GM12878 (cell line): ENCODE data around the gene PAN3. TPM values are rescaled to one million over a fixed set of nuclear protein-coding genes. Genes with fewer than 3 reads are reported as not detected.

Source experiments
- ATAC-seq: fragments of 200-7000 bp; cut with Tn5 transposase; 3 replicates; pipeline ENCODE4 v1.9.1; 2020; ENCODE audit warnings: mild to moderate bottlenecking, moderate library complexity
- BruUV-seq: library from RNA; stranded (reverse); fragments of 400-500 nt; replicated peaks from 2 replicates; lab custom pipeline; 2021; lab: Mats Ljungman, UMichigan
- CTCF ChIA-PET: fragments of 300-600 bp; sonication (Branson Sonifier 250); formaldehyde crosslinking; extraction: SDS; loops from one replicate; lab custom pipeline; 2021; ENCODE audit warnings: inconsistent platforms; lab: Yijun Ruan, JAX
- POLR2A ChIA-PET: fragments of 350-600 bp; formaldehyde crosslinking; extraction: SDS; loops from one replicate; lab custom pipeline; 2021; ENCODE audit warnings: inconsistent platforms; lab: Charles Lee
- RAD21 ChIA-PET: fragments of 300-600 bp; sonication (Branson Sonifier 250); formaldehyde crosslinking; loops from one replicate; lab custom pipeline; 2023; ENCODE audit warnings: antibody characterized with exemption; ENCODE audit not compliant: unreplicated experiment; lab: Charles Lee
- SMC1A ChIA-PET: fragments of 300-600 bp; sonication (Branson Sonifier 250); formaldehyde crosslinking; loops from one replicate; lab custom pipeline; 2023; ENCODE audit not compliant: unreplicated experiment, uncharacterized antibody; lab: Charles Lee
- DNase-seq: peaks from one replicate; pipeline ENCODE4 v3.0.0-alpha.2; 2011; ENCODE audit warnings: low read depth, low spot score
- FAIRE-seq: peaks from 3 replicates; lab custom pipeline; 2011; peaks lifted over from hg19 to GRCh38; lab: Jason Lieb, UNC
- H2AFZ ChIP-seq: 2 replicates; pipeline ENCODE4 v1.6.0; 2011; ENCODE audit warnings: low read depth, low read length, control low read depth; ENCODE audit not compliant: control insufficient read depth
- H3K27ac ChIP-seq: 2 replicates; pipeline ENCODE4 v1.5.1; 2011; ENCODE audit warnings: control low read depth; ENCODE audit not compliant: control insufficient read depth, insufficient read depth
- H3K27me3 ChIP-seq, 2 experiments: replicated peaks in 1 of 2; 2 replicates each; pipeline versions ENCODE4 v1.6.0 to v1.6.1; 2011; ENCODE audit warnings: low read length in 1 of 2; ENCODE audit not compliant: control insufficient read depth in 2 of 2, insufficient read depth in 2 of 2
- H3K36me3 ChIP-seq, 2 experiments: 2 replicates each; pipeline ENCODE4 v1.5.1; 2011; ENCODE audit warnings: low read length in 1 of 2; ENCODE audit not compliant: control insufficient read depth in 2 of 2, insufficient read depth in 2 of 2
- H3K4me1 ChIP-seq: 2 replicates; pipeline ENCODE4 v1.6.1; 2011; ENCODE audit warnings: mild to moderate bottlenecking, low read length, moderate library complexity, mixed read lengths; ENCODE audit not compliant: control insufficient read depth, insufficient read depth
- H3K4me2 ChIP-seq: 2 replicates; pipeline ENCODE4 v1.6.0; 2011; ENCODE audit warnings: control low read depth; ENCODE audit not compliant: control insufficient read depth, insufficient read depth
- H3K4me3 ChIP-seq: fragments of 200-600 bp; sonication (generic); 2 replicates; pipeline ENCODE4 v1.5.1; 2016
- H3K79me2 ChIP-seq: 2 replicates; pipeline ENCODE4 v1.6.0; 2011; ENCODE audit warnings: low read length; ENCODE audit not compliant: control insufficient read depth, insufficient read depth
- H3K9ac ChIP-seq: 2 replicates; pipeline ENCODE4 v1.8.0; 2011; ENCODE audit warnings: low read length, control low read depth, mixed read lengths; ENCODE audit not compliant: control insufficient read depth, insufficient read depth
- H3K9me3 ChIP-seq: replicated peaks from 3 replicates; pipeline ENCODE4 v1.5.1; 2011; ENCODE audit warnings: mild to moderate bottlenecking, low read length; ENCODE audit not compliant: control insufficient read depth, insufficient read depth
- H4K20me1 ChIP-seq: 2 replicates; pipeline ENCODE4 v1.6.0; 2011; ENCODE audit not compliant: control insufficient read depth, insufficient read depth
- ATF3 ChIP-seq: IDR thresholded peaks from 2 replicates; pipeline ENCODE4 v1.6.1; 2011; ENCODE audit warnings: low read depth, mild to moderate bottlenecking, low read length, moderate library complexity, borderline replicate concordance; ENCODE audit errors: extremely low read depth
- BCL3 ChIP-seq: IDR thresholded peaks from 2 replicates; pipeline ENCODE4 v1.6.1; 2011; ENCODE audit warnings: borderline replicate concordance, low read depth, mild to moderate bottlenecking, moderate library complexity, low read length; ENCODE audit not compliant: insufficient read depth, poor library complexity, severe bottlenecking
- CHD2 ChIP-seq: IDR thresholded peaks from 2 replicates; pipeline ENCODE4 v1.6.1; 2011; ENCODE audit warnings: low read depth, low read length, improper control_type of control experiment, borderline replicate concordance
- JUNB ChIP-seq: IDR thresholded peaks from 2 replicates; pipeline ENCODE4 v1.6.1; 2016; ENCODE audit warnings: antibody characterized with exemption, mild to moderate bottlenecking
- LARP7 ChIP-seq: fragments of 450-650 bp; IDR thresholded peaks from 2 replicates; pipeline ENCODE4 v1.6.1; 2017; ENCODE audit warnings: mild to moderate bottlenecking
- PAX8 ChIP-seq: fragments of 450-650 bp; IDR thresholded peaks from 2 replicates; pipeline ENCODE4 v1.6.1; 2017; ENCODE audit warnings: mild to moderate bottlenecking, moderate library complexity
- TCF3 ChIP-seq: IDR thresholded peaks from 2 replicates; pipeline ENCODE4 v1.6.1; 2012; ENCODE audit warnings: low read depth, mild to moderate bottlenecking, low read length, borderline replicate concordance; ENCODE audit not compliant: insufficient read depth
- ZNF274 ChIP-seq: IDR thresholded peaks from one replicate; pipeline ENCODE4 v1.8.0; 2011; ENCODE audit not compliant: insufficient read length, insufficient read depth
- WGBS: methylation state at CpG from one replicate; pipeline ENCODE4 v1.1.6; 2016; ENCODE audit warnings: low lambda C conversion rate; ENCODE audit not compliant: insufficient replicate concordance, insufficient coverage; ENCODE audit errors: missing lambda C conversion rate; 5-methylcytosine and 5-hydroxymethylcytosine counted together
- in situ Hi-C: fragments of 300-500 bp; cut with MboI; formaldehyde crosslinking; loops from 9 replicates; pipeline ENCODE4 v1.14.3; 2018; ENCODE audit warnings: mixed read lengths
- intact Hi-C: fragments of 100-400 bp; cut with micrococcal nuclease; formaldehyde crosslinking; loops from one replicate; pipeline ENCODE4 v1.14.2; 2022; ENCODE audit not compliant: unreplicated experiment
- polyA plus RNA-seq, 11 experiments: library from polyadenylated mRNA; depleted of rRNA in 4 of 11; unstranded in 6 of 11; stranded (reverse) in 5 of 11; fragments of >200 nt; fragmentation: Nextera tagmentation in 4 of 11; fragmentation: Illumina TruSeq in 1 of 11; extraction: Ambion mirVana in 4 of 11; extraction: Trizol in 1 of 11; gene quantifications; 1 replicate in 1 of 11; 2 replicates in 10 of 11; pipeline versions ENCODE4 v1.2.1 to v1.2.3, GENCODE V29; 2011 to 2016; ENCODE audit warnings: inconsistent platforms in 2 of 11, missing spikeins in 2 of 11, low read depth in 1 of 11
- total RNA-seq, 4 experiments: library from RNA; depleted of rRNA in 3 of 4; stranded (reverse); fragments of >200 nt in 3 of 4; fragmentation: Illumina TruSeq in 1 of 4; extraction: Trizol in 1 of 4; gene quantifications; 2 replicates each; pipeline versions ENCODE4 v1.2.1 to v1.2.3, GENCODE V29; 2013 to 2021

Gene PAN3
- total and polyA plus RNA-seq, 10 of the 15 experiments (the other 5 are each of a cell fraction or from before 2014, with no cell fraction given), result 13.0 to 33.3 (median 19.9) TPM

GRCh38 chr13:28110414-28110813 lies 27.9 kb upstream of the PAN3 start (continued):
- no peak for TF ChIP-seq LARP7
- no peak for TF ChIP-seq ATF3
- TF ChIP-seq JUNB, result no peak

GRCh38 chr13:28116736-28117135 lies 21.6 kb upstream of the PAN3 start:
- 47% methylated on average over 1 of the region's 1 CpG for WGBS
- SMC1A ChIA-PET, result no interaction called here

More at GRCh38 chr13:28116736-28117135, 21.6 kb upstream of the PAN3 start:
- Histone ChIP-seq H3K4me1 (no peaks in the 10 kb centered on the region), H3K9ac (no peak overlapping the region), H3K36me3 (no peaks in the 10 kb centered on the region), H3K79me2 (no peaks in the 10 kb centered on the region), H3K27me3 (no peaks in the 10 kb centered on the region), H3K4me2 (no peak overlapping the region), H4K20me1 (no peaks in the 10 kb centered on the region), H3K9me3 (no peaks in the 10 kb centered on the region), H3K4me3 (no peak overlapping the region), H3K27ac (no peak overlapping the region), H2AFZ (no peak overlapping the region)
- FAIRE-seq (no peak), ATAC-seq (no peak), DNase-seq (no peak)
- no TSS peak for BruUV-seq
- RAD21 ChIA-PET, result no interaction called here
- in situ Hi-C loops (no loop called here), intact Hi-C loops (no loop called here)
- POLR2A ChIA-PET, result no interaction called here
- TF ChIP-seq CHD2 (no peak), TCF3 (no peak), ZNF274 (no peak), PAX8 (no peak), BCL3 (no peak)
- CTCF ChIA-PET, result interaction anchor here (1.6 kb wide), 1 partner anchor 13 kb away, joined by 5 read pairs; no protein-coding TSS in a partner anchor
